ENCODE measurements around the gene TERT.
"Not testable (repeated sequence)": the region's sequence is repeated elsewhere in the genome, so short reads cannot be mapped to it uniquely, and the experiment has no call there.

TERT gene

GRCh38 chr5:1270933-1271914, 23.6 kb downstream of the TERT start:
- Histone ChIP-seq H3K27ac (ENCODE audit: low read depth in 2 of 2, low read length in 2 of 2) (no peak overlapping the region), H3K4me3 (ENCODE audit: low read length in 2 of 2) (no peak overlapping the region), H3K36me3 (ENCODE audit: control insufficient read depth in 2 of 2, insufficient read depth in 2 of 2, low read length in 2 of 2) (no peaks in the 10 kb centered on the region), H3K9ac (ENCODE audit: low read depth in 1 of 2, low read length in 2 of 2) (no peak overlapping the region), H3K4me1 (ENCODE audit: control insufficient read depth in 2 of 2, insufficient read depth in 2 of 2, low read length in 2 of 2) (no peaks in the 10 kb centered on the region), H3K9me3 (ENCODE audit: control insufficient read depth in 2 of 2, low read length in 2 of 2) (no peaks in the 10 kb centered on the region), H3K27me3 (ENCODE audit: control insufficient read depth in 2 of 2, insufficient read depth in 2 of 2, low read length in 2 of 2) (no peaks in the 10 kb centered on the region)

GRCh38 chr5:1270426-1270825, 24.4 kb downstream of the TERT start:
- H3K4me1 ChIP-seq (ENCODE audit: control insufficient read depth in 2 of 2, insufficient read depth in 2 of 2, low read length in 2 of 2), result no peaks in the 10 kb centered on the region
- no peak overlapping the region for H3K4me3 ChIP-seq (ENCODE audit: low read length in 2 of 2)
- no peak overlapping the region for H3K27ac ChIP-seq (ENCODE audit: low read depth in 2 of 2, low read length in 2 of 2)

GRCh38 chr5:1268666-1269065, 26.2 kb downstream of the TERT start:
- H3K4me3 ChIP-seq (ENCODE audit: low read length in 2 of 2), result no peak overlapping the region
- H3K36me3 ChIP-seq (ENCODE audit: control insufficient read depth in 2 of 2, insufficient read depth in 2 of 2, low read length in 2 of 2), result no peaks in the 10 kb centered on the region
- no peak overlapping the region for H3K27ac ChIP-seq (ENCODE audit: low read depth in 2 of 2, low read length in 2 of 2)
- H3K27me3 ChIP-seq (ENCODE audit: control insufficient read depth in 2 of 2, insufficient read depth in 2 of 2, low read length in 2 of 2), result no peaks in the 10 kb centered on the region
- H3K9ac ChIP-seq (ENCODE audit: low read depth in 1 of 2, low read length in 2 of 2), result no peak overlapping the region
- H3K4me1 ChIP-seq (ENCODE audit: control insufficient read depth in 2 of 2, insufficient read depth in 2 of 2, low read length in 2 of 2), result no peaks in the 10 kb centered on the region
- no peaks in the 10 kb centered on the region for H3K9me3 ChIP-seq (ENCODE audit: control insufficient read depth in 2 of 2, low read length in 2 of 2)

More at GRCh38 chr5:1270426-1270825, 24.4 kb downstream of the TERT start:
- Histone ChIP-seq H3K27me3 (ENCODE audit: control insufficient read depth in 2 of 2, insufficient read depth in 2 of 2, low read length in 2 of 2) (no peaks in the 10 kb centered on the region), H3K9ac (ENCODE audit: low read depth in 1 of 2, low read length in 2 of 2) (no peak overlapping the region), H3K36me3 (ENCODE audit: control insufficient read depth in 2 of 2, insufficient read depth in 2 of 2, low read length in 2 of 2) (no peaks in the 10 kb centered on the region), H3K9me3 (ENCODE audit: control insufficient read depth in 2 of 2, low read length in 2 of 2) (no peaks in the 10 kb centered on the region)

- H3K36me3 ChIP-seq (ENCODE audit: control insufficient read depth in 2 of 2, insufficient read depth in 2 of 2, low read length in 2 of 2), result no peaks in the 10 kb centered on the region
- H3K9me3 ChIP-seq (ENCODE audit: control insufficient read depth in 2 of 2, low read length in 2 of 2), result no peaks in the 10 kb centered on the region
- no peaks in the 10 kb centered on the region for H3K4me1 ChIP-seq (ENCODE audit: control insufficient read depth in 2 of 2, insufficient read depth in 2 of 2, low read length in 2 of 2)
- H3K27me3 ChIP-seq (ENCODE audit: control insufficient read depth in 2 of 2, insufficient read depth in 2 of 2, low read length in 2 of 2), result no peaks in the 10 kb centered on the region
- no peak overlapping the region for H3K27ac ChIP-seq (ENCODE audit: low read depth in 2 of 2, low read length in 2 of 2)
- no peak overlapping the region for H3K9ac ChIP-seq (ENCODE audit: low read depth in 1 of 2, low read length in 2 of 2)
- no peak overlapping the region for H3K4me3 ChIP-seq (ENCODE audit: low read length in 2 of 2)
Observed at GRCh38 chr5:1268056-1268455, 26.8 kb downstream of the TERT start.

- not testable (repeated sequence) for H3K27ac ChIP-seq (ENCODE audit: low read depth in 2 of 2, low read length in 2 of 2); H3K4me1 ChIP-seq (ENCODE audit: control insufficient read depth in 2 of 2, insufficient read depth in 2 of 2, low read length in 2 of 2); H3K36me3 ChIP-seq (ENCODE audit: control insufficient read depth in 2 of 2, insufficient read depth in 2 of 2, low read length in 2 of 2); H3K27me3 ChIP-seq (ENCODE audit: control insufficient read depth in 2 of 2, insufficient read depth in 2 of 2, low read length in 2 of 2); H3K9ac ChIP-seq (ENCODE audit: low read depth in 1 of 2, low read length in 2 of 2); H3K9me3 ChIP-seq (ENCODE audit: control insufficient read depth in 2 of 2, low read length in 2 of 2); H3K4me3 ChIP-seq (ENCODE audit: low read length in 2 of 2)
Observed at GRCh38 chr5:1267464-1267863, 27.4 kb downstream of the TERT start.

- Histone ChIP-seq H3K9ac (ENCODE audit: low read depth in 1 of 2, low read length in 2 of 2) (no peak overlapping the region), H3K4me1 (ENCODE audit: control insufficient read depth in 2 of 2, insufficient read depth in 2 of 2, low read length in 2 of 2) (no peaks in the 10 kb centered on the region), H3K4me3 (ENCODE audit: low read length in 2 of 2) (no peak overlapping the region), H3K36me3 (ENCODE audit: control insufficient read depth in 2 of 2, insufficient read depth in 2 of 2, low read length in 2 of 2) (no peaks in the 10 kb centered on the region), H3K27ac (ENCODE audit: low read depth in 2 of 2, low read length in 2 of 2) (no peak overlapping the region), H3K27me3 (ENCODE audit: control insufficient read depth in 2 of 2, insufficient read depth in 2 of 2, low read length in 2 of 2) (no peaks in the 10 kb centered on the region), H3K9me3 (ENCODE audit: control insufficient read depth in 2 of 2, low read length in 2 of 2) (no peaks in the 10 kb centered on the region)
Observed at GRCh38 chr5:1266791-1267190, 28.1 kb downstream of the TERT start.

GRCh38 chr5:1265461-1266455, 29.1 kb downstream of the TERT start:
- Histone ChIP-seq H3K36me3 (ENCODE audit: control insufficient read depth in 2 of 2, insufficient read depth in 2 of 2, low read length in 2 of 2) (no peaks in the 10 kb centered on the region), H3K4me3 (ENCODE audit: low read length in 2 of 2) (no peak overlapping the region), H3K27ac (ENCODE audit: low read depth in 2 of 2, low read length in 2 of 2) (no peak overlapping the region), H3K9ac (ENCODE audit: low read depth in 1 of 2, low read length in 2 of 2) (no peak overlapping the region), H3K9me3 (ENCODE audit: control insufficient read depth in 2 of 2, low read length in 2 of 2) (no peaks in the 10 kb centered on the region), H3K4me1 (ENCODE audit: control insufficient read depth in 2 of 2, insufficient read depth in 2 of 2, low read length in 2 of 2) (no peaks in the 10 kb centered on the region), H3K27me3 (ENCODE audit: control insufficient read depth in 2 of 2, insufficient read depth in 2 of 2, low read length in 2 of 2) (no peaks in the 10 kb centered on the region)

DNA sequence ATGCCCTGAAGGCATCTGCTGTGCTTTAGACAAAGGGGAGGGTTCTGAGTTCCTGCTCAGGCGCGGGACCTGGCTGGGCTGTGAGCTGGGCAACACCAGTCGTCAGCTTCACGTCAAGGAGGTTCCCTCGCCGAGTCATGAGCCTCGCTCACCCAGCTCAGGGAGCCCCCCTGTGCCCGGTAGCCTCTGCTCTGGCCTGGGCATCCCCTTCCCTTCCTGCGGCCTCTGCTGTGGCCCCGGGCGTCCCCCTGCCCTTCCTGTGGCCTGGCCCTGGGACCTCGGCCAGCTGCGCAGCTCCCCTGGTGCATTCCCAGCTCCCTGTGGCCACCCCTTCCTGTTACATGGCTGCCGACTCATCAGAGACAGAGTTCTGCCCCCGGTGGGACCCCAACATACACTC, 29.8 kb downstream of the TERT start:
- Histone ChIP-seq H3K4me1 (ENCODE audit: control insufficient read depth in 2 of 2, insufficient read depth in 2 of 2, low read length in 2 of 2) (no peaks in the 10 kb centered on the region), H3K27me3 (ENCODE audit: control insufficient read depth in 2 of 2, insufficient read depth in 2 of 2, low read length in 2 of 2) (no peaks in the 10 kb centered on the region), H3K9me3 (ENCODE audit: control insufficient read depth in 2 of 2, low read length in 2 of 2) (no peaks in the 10 kb centered on the region), H3K27ac (ENCODE audit: low read depth in 2 of 2, low read length in 2 of 2) (no peak overlapping the region), H3K9ac (ENCODE audit: low read depth in 1 of 2, low read length in 2 of 2) (no peak overlapping the region), H3K36me3 (ENCODE audit: control insufficient read depth in 2 of 2, insufficient read depth in 2 of 2, low read length in 2 of 2) (no peaks in the 10 kb centered on the region), H3K4me3 (ENCODE audit: low read length in 2 of 2) (no peak overlapping the region)

DNA sequence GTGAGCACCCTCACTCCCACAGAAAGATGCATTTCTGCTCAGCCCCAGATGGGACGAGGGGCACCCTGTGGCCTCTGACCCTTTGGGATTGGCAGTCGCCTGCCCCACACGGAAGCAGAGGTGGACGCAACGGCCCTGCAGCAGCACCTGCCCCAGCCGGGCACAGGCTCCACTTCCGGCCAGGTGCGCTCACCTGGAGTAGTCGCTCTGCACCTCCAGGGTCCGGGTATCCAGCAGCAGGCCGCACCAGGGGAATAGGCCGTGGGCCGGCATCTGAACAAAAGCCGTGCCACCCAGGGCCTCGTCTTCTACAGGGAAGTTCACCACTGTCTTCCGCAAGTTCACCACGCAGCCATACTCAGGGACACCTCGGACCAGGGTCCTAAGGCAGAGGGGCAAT, 30.7 kb downstream of the TERT start:
- no peaks in the 10 kb centered on the region for H3K9me3 ChIP-seq (ENCODE audit: control insufficient read depth in 2 of 2, low read length in 2 of 2)

GRCh38 chr5:1262381-1262780, 32.5 kb downstream of the TERT start:
- no peaks in the 10 kb centered on the region for H3K9me3 ChIP-seq (ENCODE audit: control insufficient read depth in 2 of 2, low read length in 2 of 2)
- H3K4me1 ChIP-seq (ENCODE audit: control insufficient read depth in 2 of 2, insufficient read depth in 2 of 2, low read length in 2 of 2), result no peaks in the 10 kb centered on the region
- no peaks in the 10 kb centered on the region for H3K27me3 ChIP-seq (ENCODE audit: control insufficient read depth in 2 of 2, insufficient read depth in 2 of 2, low read length in 2 of 2)
- H3K9ac ChIP-seq (ENCODE audit: low read depth in 1 of 2, low read length in 2 of 2), result no peak overlapping the region
- no peaks in the 10 kb centered on the region for H3K36me3 ChIP-seq (ENCODE audit: control insufficient read depth in 2 of 2, insufficient read depth in 2 of 2, low read length in 2 of 2)
- no peak overlapping the region for H3K4me3 ChIP-seq (ENCODE audit: low read length in 2 of 2)
- H3K27ac ChIP-seq (ENCODE audit: low read depth in 2 of 2, low read length in 2 of 2), result no peak overlapping the region

More for the DNA sequence above, 30.7 kb downstream of the TERT start:
- Histone ChIP-seq H3K27ac (ENCODE audit: low read depth in 2 of 2, low read length in 2 of 2) (no peak overlapping the region), H3K4me1 (ENCODE audit: control insufficient read depth in 2 of 2, insufficient read depth in 2 of 2, low read length in 2 of 2) (no peaks in the 10 kb centered on the region), H3K9ac (ENCODE audit: low read depth in 1 of 2, low read length in 2 of 2) (no peak overlapping the region), H3K36me3 (ENCODE audit: control insufficient read depth in 2 of 2, insufficient read depth in 2 of 2, low read length in 2 of 2) (no peaks in the 10 kb centered on the region), H3K4me3 (ENCODE audit: low read length in 2 of 2) (no peak overlapping the region), H3K27me3 (ENCODE audit: control insufficient read depth in 2 of 2, insufficient read depth in 2 of 2, low read length in 2 of 2) (no peaks in the 10 kb centered on the region)

All from mucosa of rectum (tissue), 2 donors.